H1 (cell line): ENCODE results near the gene SV2C. TPM values are rescaled to one million over a fixed set of nuclear protein-coding genes. Genes with fewer than 3 reads are reported as not detected.

Source experiments
- CBX5 ChIP-seq: fragments of 300-800, 300-1000 bp; sonication (generic); IDR thresholded peaks from 2 replicates; pipeline ENCODE4 v1.7.1; 2016; ENCODE audit warnings: antibody characterized with exemption, low read length, low read depth
- CEBPB ChIP-seq: IDR thresholded peaks from 2 replicates; pipeline ENCODE4 v1.6.1; 2012; ENCODE audit warnings: low read depth, low read length
- FOSL1 ChIP-seq: IDR thresholded peaks from 2 replicates; pipeline ENCODE4 v1.6.1; 2011; ENCODE audit warnings: mild to moderate bottlenecking, low read depth, low read length, moderate library complexity; ENCODE audit not compliant: insufficient read depth
- GABPA ChIP-seq: IDR thresholded peaks from 2 replicates; pipeline ENCODE4 v1.6.1; 2011; ENCODE audit warnings: mild to moderate bottlenecking, low read length, moderate library complexity, borderline replicate concordance; ENCODE audit not compliant: insufficient read depth
- GTF2F1 ChIP-seq: IDR thresholded peaks from 2 replicates; pipeline ENCODE4 v1.6.1; 2012; ENCODE audit warnings: low read depth, low read length, improper control_type of control experiment, borderline replicate concordance
- KDM1A ChIP-seq: fragments of 200-600, 300-600 bp; sonication (generic); IDR thresholded peaks from 2 replicates; pipeline ENCODE4 v1.7.1; 2016; ENCODE audit warnings: mild to moderate bottlenecking, low read length, borderline replicate concordance
- KDM5A ChIP-seq: fragments of 200-600 bp; IDR thresholded peaks from 2 replicates; pipeline ENCODE4 v1.7.1; 2012; ENCODE audit warnings: mild to moderate bottlenecking, low read length, inconsistent platforms, mixed read lengths
- MAFK ChIP-seq: IDR thresholded peaks from 2 replicates; pipeline ENCODE4 v1.6.1; 2012; ENCODE audit warnings: low read depth, mild to moderate bottlenecking, improper control_type of control experiment, low read length
- RBBP5 ChIP-seq: IDR thresholded peaks from 2 replicates; pipeline ENCODE4 v1.7.1; 2012; ENCODE audit warnings: low read depth, mild to moderate bottlenecking, inconsistent platforms, low read length, moderate library complexity, borderline replicate concordance
- RNF2 ChIP-seq: fragments of 200-900, 300-1000 bp; sonication (generic); IDR thresholded peaks from 2 replicates; pipeline ENCODE4 v1.7.1; 2016; ENCODE audit warnings: borderline replicate concordance, low read depth, mild to moderate bottlenecking, antibody characterized with exemption, low read length; ENCODE audit not compliant: poor library complexity, severe bottlenecking; ENCODE audit errors: missing control alignments
- SRF ChIP-seq: IDR thresholded peaks from 2 replicates; pipeline ENCODE4 v1.6.1; 2011; ENCODE audit warnings: mild to moderate bottlenecking, low read depth, low read length, moderate library complexity
- polyA plus RNA-seq, 7 experiments: library from polyadenylated mRNA; depleted of rRNA in 3 of 7; stranded (reverse) in 5 of 7; unstranded in 2 of 7; fragments of >200 nt in 5 of 7; fragments of 200-250 nt in 2 of 7; gene quantifications; 1 replicate in 5 of 7; 2 replicates in 1 of 7; 4 replicates in 1 of 7; pipeline versions ENCODE4 v1.2.1 to v1.2.3, GENCODE V29; 2011 to 2013; ENCODE audit warnings: missing spikeins in 2 of 7, mixed read lengths in 2 of 7
- total RNA-seq: library from RNA; stranded (reverse); fragmentation: NEBNext Ultra II Directional; extraction: Animal tissue kit (Norgen Biotek cat#: 25700); gene quantifications from 2 replicates; pipeline ENCODE4 v1.2.1, GENCODE V29; 2021

Gene SV2C
- total and polyA plus RNA-seq, 2 of the 8 experiments (the other 6 are each of a cell fraction or from before 2014, with no cell fraction given), result 0.08 to 0.24 TPM

DNA sequence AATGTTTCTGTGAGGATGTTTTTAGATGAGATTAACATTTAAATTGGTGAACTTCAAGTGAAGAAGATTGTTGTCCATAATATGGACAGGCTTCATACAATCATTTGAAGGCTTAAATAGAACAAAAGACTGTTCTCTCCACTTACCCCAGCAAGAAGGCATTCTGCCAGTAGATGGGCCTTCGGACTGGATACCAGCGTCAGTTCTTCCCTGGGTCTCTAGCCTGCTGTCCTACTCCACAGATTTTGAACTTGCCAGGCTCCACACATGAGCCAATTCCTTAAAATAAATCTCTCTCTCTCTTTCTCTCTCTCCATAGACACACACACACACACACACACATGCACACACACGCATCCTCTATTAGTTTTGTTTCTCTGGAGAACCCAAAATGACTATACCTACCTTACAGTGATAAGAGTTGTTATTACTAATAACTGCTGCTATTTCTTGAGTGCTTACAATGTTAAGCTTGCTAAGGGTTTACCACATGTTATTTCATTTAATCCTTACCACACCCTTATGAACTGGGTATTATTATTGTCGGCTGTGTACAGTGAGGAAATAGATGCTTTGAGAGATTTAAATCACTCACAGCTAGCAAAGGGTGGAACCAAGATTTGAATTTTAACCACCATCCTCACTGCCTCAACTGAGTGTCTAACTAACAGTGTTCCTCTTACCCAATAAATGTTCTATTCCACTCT is 300.1 kb downstream of the SV2C start (continued):
- TF ChIP-seq KDM1A (no peak), FOSL1 (no peak), KDM5A (no peak), CBX5 (no peak), MAFK (no peak), RNF2 (no peak), SRF (no peak), GTF2F1 (no peak), GABPA (no peak), RBBP5 (no peak), CEBPB (no peak)
